Caco-2 (cell line): ENCODE data around the gene MYL12B. TPM values are rescaled to one million over a fixed set of nuclear protein-coding genes. Genes with fewer than 3 reads are reported as not detected.

Experiments used
- BruUV-seq: library from RNA; stranded (reverse); fragments of 400-500 nt; replicated peaks from 2 replicates; lab custom pipeline; 2021; lab: Mats Ljungman, UMichigan
- CTCF ChIA-PET: fragments of 300-600 bp; sonication (Branson Sonifier 250); formaldehyde crosslinking; loops from one replicate; lab custom pipeline; 2022; ENCODE audit warnings: antibody characterized with exemption; lab: Charles Lee
- POLR2A ChIA-PET: fragments of 300-600 bp; sonication (Branson Sonifier 250); formaldehyde crosslinking; loops from one replicate; lab custom pipeline; 2022; ENCODE audit warnings: antibody characterized with exemption; lab: Charles Lee
- DNase-seq, 2 experiments: peaks; one replicate each; pipeline versions ENCODE4 v3.0.0 to v3.0.0-alpha.2; 2020 to 2022
- H3K27me3 ChIP-seq: replicated peaks from 2 replicates; pipeline ENCODE4 v1.6.0; 2011; ENCODE audit warnings: low read length; ENCODE audit not compliant: control insufficient read depth, insufficient read depth
- H3K36me3 ChIP-seq: 2 replicates; pipeline ENCODE4 v1.5.1; 2011; ENCODE audit warnings: low read length; ENCODE audit not compliant: control insufficient read depth, insufficient read depth
- H3K4me1 ChIP-seq: fragments of 250-450 bp; sonication (Bioruptor Pico); 2 replicates; pipeline ENCODE4 v1.5.1; 2020; ENCODE audit warnings: mild to moderate bottlenecking
- H3K4me3 ChIP-seq: 2 replicates; pipeline ENCODE4 v1.5.1; 2011; ENCODE audit warnings: low read depth, mild to moderate bottlenecking, control low read depth, low read length
- H3K9me3 ChIP-seq: fragments of 250-450 bp; sonication (Bioruptor Pico); 2 replicates; pipeline ENCODE4 v1.5.1; 2020; ENCODE audit warnings: mild to moderate bottlenecking, moderate library complexity
- H3K27ac Mint-ChIP-seq: one replicate; pipeline ENCODE4 v1.8.0; 2022; ENCODE audit warnings: mixed read lengths; ENCODE audit not compliant: unreplicated experiment
- H3K27me3 Mint-ChIP-seq: one replicate; pipeline ENCODE4 v1.8.0; 2022; ENCODE audit warnings: mixed read lengths; ENCODE audit not compliant: insufficient read depth, unreplicated experiment
- H3K36me3 Mint-ChIP-seq: one replicate; pipeline ENCODE4 v1.8.0; 2022; ENCODE audit warnings: mild to moderate bottlenecking, mixed read lengths; ENCODE audit not compliant: insufficient read depth, unreplicated experiment
- H3K4me1 Mint-ChIP-seq: one replicate; pipeline ENCODE4 v1.8.0; 2022; ENCODE audit warnings: low read depth, mixed read lengths; ENCODE audit not compliant: unreplicated experiment
- H3K4me3 Mint-ChIP-seq: one replicate; pipeline ENCODE4 v1.8.0; 2022; ENCODE audit warnings: mild to moderate bottlenecking, moderate library complexity, mixed read lengths; ENCODE audit not compliant: unreplicated experiment
- H3K9me3 Mint-ChIP-seq: one replicate; pipeline ENCODE4 v1.8.0; 2022; ENCODE audit warnings: mixed read lengths; ENCODE audit not compliant: unreplicated experiment
- intact Hi-C: fragments of 100-400 bp; cut with micrococcal nuclease; formaldehyde crosslinking; loops from one replicate; pipeline ENCODE4 v1.10.0; 2022; ENCODE audit not compliant: unreplicated experiment
- total RNA-seq: library from RNA; stranded (reverse); gene quantifications from 2 replicates; pipeline ENCODE4 v1.2.3, GENCODE V29; 2022
- TF ChIP-seq, protein P1 (sequence below), 2 experiments: fragments of 200-600 bp in 1 of 2; IDR thresholded peaks; 1 replicate in 1 of 2; 2 replicates in 1 of 2; pipeline versions ENCODE4 v1.5.1 to v1.8.0; 2011 to 2022; ENCODE audit warnings: antibody characterized with exemption in 1 of 2, control low read depth in 1 of 2, inconsistent platforms in 1 of 2, low read depth in 1 of 2, low read length in 1 of 2, mild to moderate bottlenecking in 1 of 2, moderate library complexity in 1 of 2; ENCODE audit not compliant: insufficient read depth in 1 of 2, severe bottlenecking in 1 of 2, unreplicated experiment in 1 of 2

MYL12B gene
- total RNA-seq, 1 experiment from 2014 or later, result 467 TPM

DNA sequence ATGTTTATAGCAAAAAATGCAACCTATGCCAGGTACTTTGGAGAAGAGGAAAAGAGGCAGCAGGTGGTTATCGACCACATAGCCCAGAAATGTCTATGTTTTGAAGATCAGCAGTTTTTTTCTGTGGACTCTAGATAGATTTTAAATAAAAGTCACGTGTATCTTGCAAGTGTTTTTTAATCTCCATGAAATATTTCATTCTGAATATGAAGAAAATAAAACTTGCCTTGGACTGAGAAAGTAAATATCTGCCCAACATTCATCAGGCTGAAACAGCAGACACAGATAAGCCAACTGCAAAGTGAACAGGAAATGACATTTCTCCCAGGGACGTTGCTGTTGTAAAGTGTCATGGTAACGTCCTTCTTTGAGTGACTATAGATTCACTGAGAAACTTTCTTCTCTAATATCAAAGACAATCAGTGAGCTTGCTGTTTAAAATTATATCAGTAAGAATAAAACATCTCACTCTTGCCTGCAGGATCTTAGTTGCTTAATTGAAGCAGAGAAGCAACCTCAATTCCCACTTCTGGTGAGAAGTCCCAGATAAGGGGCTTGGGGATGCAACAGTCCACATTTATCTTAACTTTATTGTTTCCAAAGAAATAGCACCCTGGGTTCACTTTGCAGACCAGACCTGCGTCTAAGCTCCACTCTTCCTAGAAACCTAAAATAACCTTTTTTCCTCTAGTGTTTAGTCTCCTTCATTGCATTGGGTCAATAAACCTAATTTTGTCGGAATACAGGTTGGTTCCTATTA, 48.5 kb upstream of the MYL12B start:
- Histone ChIP-seq H3K9me3 (no peaks in the 10 kb centered on the region), H3K4me3 (no peak overlapping the region), H3K27me3 (no peaks in the 10 kb centered on the region), H3K36me3 (no peaks in the 10 kb centered on the region), H3K4me1 (peaks cover 16% of the 10 kb centered on the region)
- BruUV-seq, result no TSS peak
- POLR2A ChIA-PET, result no interaction called here
- Mint-ChIP-seq H3K9me3 (no peaks in the 10 kb centered on the region), H3K4me1 (peaks cover 21% of the 10 kb centered on the region), H3K27ac (no peak overlapping the region), H3K27me3 (no peaks in the 10 kb centered on the region), H3K36me3 (no peaks in the 10 kb centered on the region), H3K4me3 (no peak overlapping the region)
- CTCF ChIA-PET, result no interaction called here
- DNase-seq, result no peak
- intact Hi-C loops, result no loop called here
- TF ChIP-seq, protein P1, sequence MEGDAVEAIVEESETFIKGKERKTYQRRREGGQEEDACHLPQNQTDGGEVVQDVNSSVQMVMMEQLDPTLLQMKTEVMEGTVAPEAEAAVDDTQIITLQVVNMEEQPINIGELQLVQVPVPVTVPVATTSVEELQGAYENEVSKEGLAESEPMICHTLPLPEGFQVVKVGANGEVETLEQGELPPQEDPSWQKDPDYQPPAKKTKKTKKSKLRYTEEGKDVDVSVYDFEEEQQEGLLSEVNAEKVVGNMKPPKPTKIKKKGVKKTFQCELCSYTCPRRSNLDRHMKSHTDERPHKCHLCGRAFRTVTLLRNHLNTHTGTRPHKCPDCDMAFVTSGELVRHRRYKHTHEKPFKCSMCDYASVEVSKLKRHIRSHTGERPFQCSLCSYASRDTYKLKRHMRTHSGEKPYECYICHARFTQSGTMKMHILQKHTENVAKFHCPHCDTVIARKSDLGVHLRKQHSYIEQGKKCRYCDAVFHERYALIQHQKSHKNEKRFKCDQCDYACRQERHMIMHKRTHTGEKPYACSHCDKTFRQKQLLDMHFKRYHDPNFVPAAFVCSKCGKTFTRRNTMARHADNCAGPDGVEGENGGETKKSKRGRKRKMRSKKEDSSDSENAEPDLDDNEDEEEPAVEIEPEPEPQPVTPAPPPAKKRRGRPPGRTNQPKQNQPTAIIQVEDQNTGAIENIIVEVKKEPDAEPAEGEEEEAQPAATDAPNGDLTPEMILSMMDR (IDR thresholded peaks at IDR 0.05; ENCODE audit: insufficient read depth in 1 of 2, low read depth in 1 of 2, low read length in 1 of 2, severe bottlenecking in 1 of 2, unreplicated experiment in 1 of 2), result no peak

DNA sequence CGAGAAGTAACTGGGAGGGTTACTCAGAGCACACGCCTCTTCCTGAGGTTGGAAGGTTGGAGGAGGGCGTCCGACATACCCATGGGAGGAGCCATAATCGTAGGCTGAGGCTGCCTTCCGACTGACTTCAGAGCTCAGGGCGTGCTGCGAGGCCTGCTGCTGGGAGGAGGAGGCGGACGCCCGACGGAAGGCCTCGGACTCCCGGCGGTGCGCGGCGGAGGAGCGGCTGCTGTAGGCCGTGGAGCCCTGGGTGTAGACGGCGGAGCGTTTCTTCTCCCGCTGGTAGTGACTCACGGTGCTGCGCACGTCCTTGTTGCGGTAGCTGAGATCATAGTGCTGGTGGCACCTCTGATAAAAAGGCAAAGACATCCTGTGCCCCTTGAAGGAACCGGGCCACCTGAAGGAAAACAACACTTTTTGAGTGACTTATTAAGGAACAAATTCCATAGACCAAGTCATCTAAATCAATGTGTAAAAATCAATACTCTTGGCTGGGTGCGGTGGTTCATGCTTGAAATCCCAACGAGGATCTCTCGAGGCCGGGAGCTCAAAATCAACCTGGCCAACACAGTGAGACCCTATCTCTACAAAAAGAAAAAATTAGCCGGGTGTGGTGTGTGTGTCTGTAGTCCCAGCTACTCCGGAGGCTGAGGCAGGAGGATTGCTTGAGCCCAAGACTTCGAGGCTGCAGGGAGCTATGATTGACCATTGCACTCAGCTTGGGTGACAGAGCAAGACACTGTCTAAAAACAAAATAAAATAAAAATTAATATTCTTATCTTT, 46.9 kb upstream of the MYL12B start:
- Histone ChIP-seq H3K4me3 (no peak overlapping the region), H3K9me3 (no peaks in the 10 kb centered on the region), H3K27me3 (no peaks in the 10 kb centered on the region), H3K4me1 (peaks cover 25% of the 10 kb centered on the region), H3K36me3 (no peaks in the 10 kb centered on the region)
- ChIA-PET POLR2A (no interaction called here), CTCF (no interaction called here)
- no peak for DNase-seq
- Mint-ChIP-seq H3K27ac (no peak overlapping the region), H3K27me3 (no peaks in the 10 kb centered on the region), H3K4me1 (peaks cover 28% of the 10 kb centered on the region), H3K4me3 (no peak overlapping the region), H3K9me3 (no peaks in the 10 kb centered on the region), H3K36me3 (no peaks in the 10 kb centered on the region)
- intact Hi-C loops, result no loop called here
- no TSS peak for BruUV-seq
- TF ChIP-seq, protein P1 (IDR thresholded peaks at IDR 0.05; ENCODE audit: insufficient read depth in 1 of 2, low read depth in 1 of 2, low read length in 1 of 2, severe bottlenecking in 1 of 2, unreplicated experiment in 1 of 2), result no peak

DNA sequence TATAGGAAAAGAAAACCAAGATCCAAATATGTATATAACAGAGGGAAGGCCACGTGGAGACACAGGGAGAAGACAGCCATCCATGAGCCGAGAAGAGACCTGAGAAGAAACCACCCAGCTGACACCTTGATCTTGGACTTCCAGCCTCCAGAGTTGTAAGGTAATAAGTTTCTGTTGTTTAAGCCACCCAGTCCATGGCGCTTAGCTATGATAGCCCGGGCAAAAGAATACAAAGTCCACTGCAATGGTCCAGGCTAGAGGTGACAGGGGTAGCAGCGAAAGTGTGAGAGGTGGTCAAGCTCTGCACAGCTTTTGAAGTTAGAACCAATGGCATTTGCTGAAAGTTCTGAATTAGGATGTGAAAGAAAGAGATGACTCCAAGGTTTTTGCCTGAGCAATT, 44.9 kb upstream of the MYL12B start:
- ChIA-PET CTCF (interaction anchor here (0.9 kb wide), 1 partner anchor 154 kb away, joined by 3 read pairs; no protein-coding TSS in a partner anchor), POLR2A (interaction anchor here (0.6 kb wide), 1 partner anchor 369 kb away, joined by 3 read pairs; no protein-coding TSS in a partner anchor)
- Mint-ChIP-seq H3K36me3 (no peaks in the 10 kb centered on the region), H3K27ac (no peak overlapping the region), H3K27me3 (no peaks in the 10 kb centered on the region), H3K9me3 (no peaks in the 10 kb centered on the region), H3K4me1 (peaks cover 28% of the 10 kb centered on the region), H3K4me3 (no peak overlapping the region)
- H3K9me3 ChIP-seq, result no peaks in the 10 kb centered on the region
- intact Hi-C loops, result loop anchor here (1.0 kb wide), 1 partner anchor 30 kb away; no protein-coding TSS in a partner anchor
- DNase-seq, result no peak
- TF ChIP-seq, protein P1 (IDR thresholded peaks at IDR 0.05; ENCODE audit: insufficient read depth in 1 of 2, low read depth in 1 of 2, low read length in 1 of 2, severe bottlenecking in 1 of 2, unreplicated experiment in 1 of 2), result no peak
- H3K27me3 ChIP-seq, result no peaks in the 10 kb centered on the region
- H3K4me3 ChIP-seq, result no peak overlapping the region
- BruUV-seq, result no TSS peak
- H3K4me1 ChIP-seq, result peaks cover 29% of the 10 kb centered on the region
- H3K36me3 ChIP-seq, result no peaks in the 10 kb centered on the region
